Renal pelvis (tissue), 12 donors: Measurements from ENCODE around the gene DISP3. TPM values are rescaled to one million over a fixed set of nuclear protein-coding genes. Genes with fewer than 3 reads are reported as not detected.

Experiments
- DNase-seq: peaks from one replicate; pipeline ENCODE4 v3.0.0-alpha.2; 2013
- long read RNA-seq, 16 experiments: transcript quantifications; one replicate each; lab custom pipeline, GENCODE V29; 2026
- polyA plus RNA-seq, 3 donors: library from polyadenylated mRNA; unstranded; fragments of 120-200 nt; gene quantifications; one replicate each; pipeline ENCODE4 v1.2.1, GENCODE V29; 2013; ENCODE audit not compliant: insufficient read length in 3 of 3

Gene DISP3
- 1 to 10 TPM in 2 of 3 donors, under 1 TPM in 1; 0.86 to 2.0 (median 1.8) TPM for polyA plus RNA-seq
- long read RNA-seq, donor 1, result 0 reads
- long read RNA-seq, donor 2, result 0 reads
- long read RNA-seq, donor 3, result 0 reads
- long read RNA-seq, donor 4, result 0 reads
- long read RNA-seq, donor 5, result 0 reads
- long read RNA-seq, donor 6, result 0 reads
- long read RNA-seq, donor 7, result 0 reads
- long read RNA-seq, donor 8, result 0 reads
- long read RNA-seq, donor 9, result 0 reads
- long read RNA-seq, donor 10, result 0 reads
- long read RNA-seq, donor 11, result 0 reads
- long read RNA-seq, donor 12, partial matches to known transcripts, result 0 of 1 reads
- long read RNA-seq, donor 12, other reads (novel, unspliced or antisense), result 0 of 1 reads
- long read RNA-seq, donor 13, result 0 reads
- long read RNA-seq, donor 14, result 0 reads
- long read RNA-seq, donor 15, result 0 reads
- long read RNA-seq, donor 16, result 0 reads

- DNase-seq, result peak; percentile 76
Observed at GRCh38 chr1:11478571-11479374, at the start of gene DISP3. Gene DISP3 (plus strand): TSS chr1:11479155. CDS start chr1:11500993, 21,838 bp downstream.

- DNase-seq, result no peak
Observed at GRCh38 chr1:11429226-11429625, 49.7 kb upstream of the DISP3 start.

- DNase-seq, result no peak
Observed at GRCh38 chr1:11429935-11430334, 49.0 kb upstream of the DISP3 start.

- DNase-seq, result no peak
Observed at GRCh38 chr1:11431941-11432507, 46.9 kb upstream of the DISP3 start.

- DNase-seq, result no peak
Observed at GRCh38 chr1:11432526-11432925, 46.4 kb upstream of the DISP3 start.

GRCh38 chr1:11434501-11434900 is 44.5 kb upstream of the DISP3 start:
- DNase-seq, result no peak

- DNase-seq, result no peak
Observed at GRCh38 chr1:11434926-11435325, 44.0 kb upstream of the DISP3 start.

- no peak for DNase-seq
Observed at GRCh38 chr1:11438996-11439395, 40.0 kb upstream of the DISP3 start.

GRCh38 chr1:11441211-11441952 is 37.6 kb upstream of the DISP3 start:
- DNase-seq, result peak; percentile 42

- no peak for DNase-seq
Observed at GRCh38 chr1:11443043-11443442, 35.9 kb upstream of the DISP3 start.

- no peak for DNase-seq
Observed at GRCh38 chr1:11443961-11444658, 34.8 kb upstream of the DISP3 start.

GRCh38 chr1:11444907-11445306 is 34.0 kb upstream of the DISP3 start:
- no peak for DNase-seq

- no peak for DNase-seq
Observed at GRCh38 chr1:11447903-11448302, 31.1 kb upstream of the DISP3 start.

GRCh38 chr1:11448373-11449099 is 30.4 kb upstream of the DISP3 start:
- no peak for DNase-seq

- no peak for DNase-seq
Observed at GRCh38 chr1:11449100-11449403, 29.9 kb upstream of the DISP3 start.

- no peak for DNase-seq
Observed at GRCh38 chr1:11450310-11450709, 28.6 kb upstream of the DISP3 start.

- DNase-seq, result no peak
Observed at GRCh38 chr1:11453742-11454491, 25.0 kb upstream of the DISP3 start.

- no peak for DNase-seq
Observed at GRCh38 chr1:11455967-11456570, 22.9 kb upstream of the DISP3 start.

GRCh38 chr1:11456965-11457364 is 22.0 kb upstream of the DISP3 start:
- DNase-seq, result no peak
